ENCODE measurements around the gene SRRM5. TPM values are rescaled to one million over a fixed set of nuclear protein-coding genes. Genes with fewer than 3 reads are reported as not detected.

SRRM5 gene
- total RNA-seq, 2 experiments from 2014 or later: 0.50 to 0.79 TPM

DNA sequence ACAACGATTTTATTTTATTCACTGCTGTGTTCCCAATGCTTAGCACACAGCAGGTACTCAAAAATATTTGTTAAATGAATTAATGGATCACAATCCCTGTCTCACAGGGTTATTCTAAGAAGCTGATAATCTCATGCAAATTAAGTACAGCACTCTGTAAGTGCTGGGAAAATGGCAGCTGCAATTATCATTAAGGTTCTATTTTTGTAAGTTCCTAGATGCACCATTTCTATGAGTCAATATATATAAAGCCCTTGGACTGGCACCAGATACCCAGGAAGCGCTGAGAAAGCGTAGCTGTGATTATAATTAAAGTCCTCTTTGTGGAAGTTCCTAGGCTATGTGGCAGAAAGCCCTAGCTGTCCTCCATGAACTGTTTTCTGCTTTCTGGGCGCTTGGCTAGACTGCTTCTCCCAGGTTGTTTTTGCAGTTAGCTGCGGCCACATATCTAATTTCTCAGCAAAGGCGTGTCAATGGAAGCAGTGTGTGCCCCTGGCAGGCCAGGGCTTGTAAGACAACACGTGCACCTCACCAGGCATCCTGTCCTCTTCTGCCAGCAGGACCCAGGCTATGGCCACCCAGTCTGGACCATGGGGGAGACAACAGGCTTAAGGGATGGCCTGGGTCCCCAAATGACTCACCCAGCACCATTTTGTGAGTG lies 5.2 kb upstream of the SRRM5 start:
- Mint-ChIP-seq H3K36me3 (ENCODE audit: low read depth) (peaks cover 5% of the 10 kb centered on the region), H3K4me1 (peaks cover 3% of the 10 kb centered on the region), H3K4me3 (no peak overlapping the region), H3K27me3 (no peaks in the 10 kb centered on the region), H3K9me3 (no peaks in the 10 kb centered on the region), H3K27ac (no peak overlapping the region)
- ChIA-PET POLR2A (no interaction called here), CTCF (interaction anchor here (0.7 to 2.7 kb wide), 4 partner anchors 9 to 52 kb away, joined by 3 to 15 read pairs (median 6); partner anchors contain the start of gene IRGQ)
- DNase-seq: no peak

DNA sequence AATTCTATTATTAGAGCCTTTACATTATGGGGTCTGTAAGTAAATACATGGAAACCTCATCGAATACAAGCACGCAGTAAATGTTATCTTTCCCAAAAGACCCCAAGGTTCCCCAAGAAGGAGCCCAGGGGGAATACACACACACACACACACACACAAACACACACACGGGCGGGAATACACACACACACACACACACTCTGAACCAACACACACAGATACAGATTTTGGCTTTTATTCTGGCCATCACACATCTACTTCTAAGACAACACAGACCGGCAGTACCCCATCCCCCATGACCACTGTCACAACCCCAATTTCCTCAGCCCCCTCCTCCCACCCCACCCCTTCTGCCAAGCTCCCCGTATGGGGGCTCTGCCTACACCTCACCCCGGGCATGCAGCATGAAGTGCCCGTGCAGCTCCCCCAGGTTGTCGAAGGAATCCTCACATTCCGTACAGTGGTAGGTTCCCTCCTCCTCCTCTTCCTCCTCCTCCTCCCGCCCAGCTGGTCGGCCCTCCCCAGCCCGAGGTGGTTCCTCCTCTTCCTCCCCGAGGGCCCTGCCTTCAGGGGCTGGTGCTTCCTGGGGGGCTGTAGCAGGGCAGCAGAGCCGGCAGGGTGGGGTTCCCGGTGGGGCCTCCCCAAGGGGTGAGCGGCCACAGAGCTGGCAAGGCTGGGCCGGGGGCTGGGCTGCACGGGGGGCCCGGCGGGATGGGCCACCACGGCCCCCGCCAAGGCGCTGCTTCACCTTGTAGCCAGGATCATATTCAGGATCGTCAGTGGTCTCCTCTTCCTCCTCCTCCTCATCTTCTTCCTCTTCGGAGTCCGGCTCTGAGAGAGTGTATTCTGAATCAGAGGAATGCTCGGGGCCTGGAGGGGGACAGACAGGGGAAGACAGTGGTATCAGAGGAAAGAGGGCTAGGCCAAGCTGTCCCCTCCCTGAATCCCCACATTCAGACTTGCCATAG lies 4.4 kb upstream of the SRRM5 start:
- no peak for DNase-seq
- Mint-ChIP-seq H3K27ac (peak overlapping the region; percentile 50), H3K27me3 (no peaks in the 10 kb centered on the region), H3K36me3 (ENCODE audit: low read depth) (peaks cover 11% of the 10 kb centered on the region), H3K4me3 (no peak overlapping the region), H3K9me3 (no peaks in the 10 kb centered on the region), H3K4me1 (peaks cover 3% of the 10 kb centered on the region)
- ChIA-PET POLR2A (no interaction called here), CTCF (interaction anchor here (0.7 to 1.0 kb wide), 2 partner anchors 8 to 13 kb away, joined by 3 to 4 read pairs; no protein-coding TSS in a partner anchor)

DNA sequence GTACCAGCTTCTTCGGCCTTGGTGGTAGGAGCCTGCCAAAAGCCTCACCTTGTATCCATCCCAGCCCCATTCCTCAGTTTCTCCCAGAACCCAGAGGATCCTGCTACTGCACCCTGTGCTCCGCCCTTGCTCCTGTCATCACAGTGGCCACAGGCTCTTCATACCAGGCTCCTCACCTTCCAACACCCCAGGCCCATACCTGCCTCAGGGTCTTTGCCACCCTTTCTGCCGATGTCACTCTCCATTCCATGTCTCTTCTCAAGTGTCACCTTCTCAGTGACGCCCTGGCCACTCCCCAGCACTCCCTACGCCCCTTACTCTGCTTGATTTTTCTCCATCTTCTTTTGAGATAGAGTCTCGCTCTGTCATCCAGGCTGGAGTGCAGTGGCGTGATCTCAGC lies 2.0 kb upstream of the SRRM5 start:
- H3K9me3 Mint-ChIP-seq: no peaks in the 10 kb centered on the region
- peaks cover 3% of the 10 kb centered on the region for H3K4me1 Mint-ChIP-seq
- peaks cover 22% of the 10 kb centered on the region for H3K36me3 Mint-ChIP-seq (ENCODE audit: low read depth)
- no peak overlapping the region for H3K27ac Mint-ChIP-seq
- ChIA-PET CTCF (interaction anchor here (0.7 to 1.7 kb wide), 3 partner anchors 9 to 160 kb away, joined by 3 to 4 read pairs (median 4); no protein-coding TSS in a partner anchor), POLR2A (no interaction called here)
- H3K27me3 Mint-ChIP-seq: no peaks in the 10 kb centered on the region
- no peak overlapping the region for H3K4me3 Mint-ChIP-seq
- no peak for DNase-seq

DNA sequence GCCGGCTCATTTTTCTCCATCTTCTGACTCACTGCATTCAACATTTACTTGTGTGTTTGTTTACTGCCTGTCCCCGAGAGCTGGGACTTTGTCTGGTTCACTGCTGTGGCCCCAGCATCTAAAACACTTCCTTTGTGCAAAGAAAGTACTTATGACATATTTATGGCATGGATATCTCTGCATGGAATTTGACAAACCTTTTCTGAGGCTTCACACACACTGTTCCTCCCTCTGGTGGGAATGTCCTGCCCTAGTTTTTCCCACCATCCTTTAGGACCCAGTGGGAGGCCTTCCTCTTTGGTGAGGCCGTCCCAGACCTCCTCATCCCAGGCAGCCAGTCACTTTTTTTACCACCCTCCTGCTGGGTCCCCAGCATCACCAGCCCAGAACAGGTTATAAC lies 1.4 kb upstream of the SRRM5 start:
- POLR2A ChIA-PET: no interaction called here
- CTCF ChIA-PET: interaction anchor here (1.7 kb wide), 1 partner anchor 13 kb away, joined by 4 read pairs; no protein-coding TSS in a partner anchor
- H3K27ac Mint-ChIP-seq: no peak overlapping the region

DNA sequence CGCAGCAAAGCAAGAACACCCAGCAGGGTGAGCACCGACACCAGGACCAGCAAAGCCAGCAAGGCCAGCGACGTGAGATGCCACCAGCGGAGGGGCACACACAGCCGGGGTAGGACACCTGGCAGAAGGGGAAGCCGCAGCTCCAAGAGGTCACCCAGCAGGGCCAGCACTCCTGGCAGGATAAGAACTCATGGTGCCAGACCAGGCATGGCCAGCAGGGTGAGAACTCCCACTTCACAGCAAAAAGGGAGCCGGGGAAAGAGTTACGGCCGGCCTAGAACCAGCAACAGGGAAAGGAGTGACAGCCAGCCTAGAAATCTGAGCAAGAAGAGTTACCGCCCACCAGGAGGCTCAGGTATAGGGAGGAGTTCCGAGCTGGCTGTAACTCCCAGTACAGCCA lies 486 bp downstream of the SRRM5 start:
- Mint-ChIP-seq H3K27me3 (no peaks in the 10 kb centered on the region), H3K4me1 (peaks cover under 1% of the 10 kb centered on the region), H3K27ac (no peak overlapping the region), H3K36me3 (ENCODE audit: low read depth) (peaks cover 19% of the 10 kb centered on the region), H3K4me3 (no peak overlapping the region), H3K9me3 (no peaks in the 10 kb centered on the region)
- DNase-seq: no peak
- CTCF ChIA-PET: no interaction called here
- POLR2A ChIA-PET: no interaction called here

More for the DNA sequence above, 1.4 kb upstream of the SRRM5 start:
- H3K27me3 Mint-ChIP-seq: no peaks in the 10 kb centered on the region
- peaks cover 22% of the 10 kb centered on the region for H3K36me3 Mint-ChIP-seq (ENCODE audit: low read depth)
- no peak for DNase-seq
- H3K4me1 Mint-ChIP-seq: peaks cover 3% of the 10 kb centered on the region
- H3K9me3 Mint-ChIP-seq: no peaks in the 10 kb centered on the region
- H3K4me3 Mint-ChIP-seq: no peak overlapping the region

DNA sequence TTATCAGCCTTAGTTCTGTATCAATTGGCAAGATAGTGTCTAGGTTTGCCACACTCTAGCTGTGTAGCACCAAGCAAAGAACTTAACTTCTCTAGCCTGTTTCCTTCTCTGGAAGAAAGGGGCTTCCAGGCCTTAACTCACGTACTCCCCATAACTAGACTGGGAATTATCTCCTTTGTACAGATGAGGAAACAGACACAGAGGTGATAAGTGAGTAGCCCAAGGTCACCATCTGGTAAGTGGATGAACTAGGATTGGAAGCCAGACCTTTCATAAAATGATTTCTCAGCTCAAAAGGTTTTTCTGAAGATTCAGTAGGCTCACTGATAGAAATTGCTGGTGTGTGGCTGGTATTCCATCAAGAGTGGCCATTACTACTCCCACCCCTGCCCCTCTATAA lies 4.4 kb downstream of the SRRM5 start:
- H3K9me3 Mint-ChIP-seq: no peaks in the 10 kb centered on the region
- ChIA-PET CTCF (interaction anchor here (0.5 to 1.3 kb wide), 3 partner anchors 17 to 182 kb away, joined by 3 to 5 read pairs (median 3); no protein-coding TSS in a partner anchor), POLR2A (no interaction called here)
- no peak for DNase-seq
- no peak overlapping the region for H3K27ac Mint-ChIP-seq
- peaks cover 16% of the 10 kb centered on the region for H3K4me1 Mint-ChIP-seq
- peaks cover 18% of the 10 kb centered on the region for H3K36me3 Mint-ChIP-seq (ENCODE audit: low read depth)
- no peak overlapping the region for H3K4me3 Mint-ChIP-seq
- H3K27me3 Mint-ChIP-seq: no peaks in the 10 kb centered on the region

DNA sequence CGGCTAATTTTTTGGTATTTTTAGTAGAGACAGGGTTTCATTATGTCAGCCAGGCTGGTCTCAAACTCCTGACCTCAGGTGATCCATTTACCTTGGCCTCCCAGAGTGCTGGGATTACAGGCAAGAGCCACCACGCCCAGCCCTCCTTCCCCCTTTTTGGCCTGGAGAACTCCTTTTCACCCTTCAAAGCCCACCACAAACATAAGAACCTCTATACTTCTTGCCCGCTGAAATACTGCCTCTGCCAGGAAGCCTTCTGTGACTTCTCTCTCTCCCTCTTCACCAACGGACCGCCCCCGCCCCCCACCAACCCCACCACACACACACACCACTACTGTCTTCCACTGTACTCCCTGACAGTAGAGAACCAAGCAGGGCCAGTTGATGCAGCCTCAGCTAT lies 5.1 kb downstream of the SRRM5 start:
- DNase-seq: no peak
- no peaks in the 10 kb centered on the region for H3K9me3 Mint-ChIP-seq
- peaks cover 17% of the 10 kb centered on the region for H3K36me3 Mint-ChIP-seq (ENCODE audit: low read depth)
- POLR2A ChIA-PET: no interaction called here
- H3K4me3 Mint-ChIP-seq: no peak overlapping the region
- H3K27me3 Mint-ChIP-seq: no peaks in the 10 kb centered on the region
- no peak overlapping the region for H3K27ac Mint-ChIP-seq
- H3K4me1 Mint-ChIP-seq: peaks cover 19% of the 10 kb centered on the region
- CTCF ChIA-PET: interaction anchor here (1.1 kb wide), 1 partner anchor 182 kb away, joined by 3 read pairs; no protein-coding TSS in a partner anchor

DNA sequence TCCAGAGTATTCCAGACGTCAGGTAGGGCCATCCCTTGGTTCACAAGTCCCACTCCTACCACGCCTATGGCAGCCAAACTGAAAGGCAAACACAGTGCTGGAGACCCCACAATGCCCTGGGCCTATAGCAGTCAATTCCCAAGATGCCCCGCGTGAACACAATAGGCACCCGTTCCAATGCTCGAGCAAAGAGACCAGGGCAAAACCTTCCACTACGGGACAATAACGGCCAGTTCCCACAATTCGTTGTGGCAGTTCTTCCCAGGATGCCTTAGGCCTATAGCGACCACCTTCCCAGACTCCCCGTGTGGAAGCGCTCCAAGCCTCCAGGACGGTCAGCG lies 7.0 kb downstream of the SRRM5 start:
- ChIA-PET CTCF (no interaction called here), POLR2A (no interaction called here)
- H3K27ac Mint-ChIP-seq: peak overlapping the region; percentile 98
- H3K9me3 Mint-ChIP-seq: no peaks in the 10 kb centered on the region
- no peaks in the 10 kb centered on the region for H3K27me3 Mint-ChIP-seq
- peak overlapping the region; percentile 94 for H3K4me3 Mint-ChIP-seq
- DNase-seq: peak; percentile 56
- H3K36me3 Mint-ChIP-seq (ENCODE audit: low read depth): peaks cover 2% of the 10 kb centered on the region
- H3K4me1 Mint-ChIP-seq: peaks cover 21% of the 10 kb centered on the region

DNA sequence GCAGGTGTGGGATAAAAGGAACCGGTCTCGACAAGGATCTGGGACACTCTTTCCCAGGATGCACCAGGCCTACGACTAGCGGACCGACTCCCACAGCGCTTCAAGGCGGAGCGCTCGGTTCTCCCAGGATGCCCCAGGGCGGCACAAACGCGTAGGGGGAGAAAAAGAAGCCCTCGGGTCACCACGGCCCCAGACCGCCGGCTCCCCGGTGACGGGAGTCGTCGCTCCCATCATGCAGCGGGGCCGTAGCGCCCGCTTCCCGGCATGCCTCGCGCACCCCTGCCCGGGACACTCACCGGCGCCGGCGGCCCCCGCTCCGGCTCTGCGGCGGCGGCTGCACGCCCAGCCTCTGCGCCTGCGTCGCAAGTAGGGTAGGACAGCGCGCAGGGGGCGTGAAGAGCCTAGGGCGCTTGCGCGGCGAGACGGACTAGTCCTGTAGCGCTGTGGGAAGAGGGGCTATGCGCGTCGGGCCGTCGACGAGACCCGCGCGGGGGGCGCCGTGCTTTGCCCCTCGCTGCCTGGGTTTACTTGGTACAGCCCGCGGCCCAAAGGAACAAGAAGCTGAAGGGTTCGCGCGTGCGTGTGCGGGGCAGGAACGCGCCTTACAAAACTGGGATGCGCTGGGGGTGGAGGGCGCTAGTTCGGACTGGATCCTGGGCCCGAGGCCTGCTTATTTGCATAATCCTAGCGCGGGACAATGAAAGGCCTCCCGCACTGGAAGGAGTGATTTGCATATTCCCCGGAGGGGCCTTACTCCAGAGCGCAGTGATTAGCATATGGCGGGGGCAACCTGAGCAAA lies 7.6 kb downstream of the SRRM5 start, which contains the start of gene ZNF428:
Gene ZNF428 (minus strand): TSS at position 368 of the 799 bp plus-strand sequence. CDS start 5,325 bp downstream, outside the sequence.
- Mint-ChIP-seq H3K4me1 (peaks cover 27% of the 10 kb centered on the region), H3K27ac (peak within 1 kb of the TSS; percentile 98), H3K4me3 (peak within 1 kb of the TSS; percentile 94), H3K9me3 (no peaks in the 10 kb centered on the region), H3K36me3 (ENCODE audit: low read depth) (peaks cover 2% of the 10 kb centered on the region), H3K27me3 (no peaks in the 10 kb centered on the region)
- ChIA-PET CTCF (no interaction called here), POLR2A (no interaction called here)
- peak; percentile 88 for DNase-seq

DNA sequence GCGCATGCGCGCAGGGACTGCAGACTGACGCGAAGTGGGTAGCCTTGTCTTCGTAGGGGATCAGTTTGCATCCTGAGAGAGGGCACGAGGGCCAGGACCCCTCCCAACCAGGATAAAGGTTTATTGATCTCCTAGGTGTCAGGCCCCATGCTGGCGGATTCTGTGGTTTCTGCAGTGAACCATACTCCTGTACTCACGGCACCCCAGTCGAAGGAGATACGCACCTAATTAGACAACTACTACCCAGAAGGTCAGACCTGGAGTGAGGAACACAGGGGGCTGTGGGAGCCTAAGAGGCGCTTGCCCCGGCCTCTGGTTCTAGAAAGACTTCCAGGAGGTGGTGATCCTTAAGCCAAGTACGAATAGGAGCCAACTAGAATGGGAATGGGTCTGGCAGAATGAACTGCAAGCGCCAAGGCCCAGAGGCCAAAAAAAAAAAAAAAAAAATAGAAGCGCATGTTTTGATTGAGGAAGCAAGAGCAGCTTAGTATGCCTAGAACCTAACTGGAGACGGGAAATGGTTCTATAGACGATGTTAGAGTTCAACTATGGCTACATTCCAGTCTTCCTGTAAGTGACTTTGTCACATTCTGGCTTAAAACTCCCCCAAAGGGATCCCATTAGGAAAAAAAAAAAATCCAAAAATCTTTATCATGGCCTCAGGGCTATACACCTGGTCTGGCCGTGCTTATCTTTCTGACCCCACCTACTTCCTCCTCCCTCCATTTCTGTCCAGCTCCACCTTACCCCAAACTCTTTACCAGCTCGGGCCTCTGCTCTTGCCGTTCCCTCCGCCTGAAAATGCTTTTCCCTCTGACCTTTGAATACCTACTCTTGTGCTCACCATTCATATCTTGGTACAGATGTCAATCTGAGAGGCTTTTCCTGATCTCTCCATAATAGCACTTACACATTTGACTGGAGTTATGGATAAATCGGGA lies 8.4 kb downstream of the SRRM5 start:
- Mint-ChIP-seq H3K9me3 (no peaks in the 10 kb centered on the region), H3K4me1 (peaks cover 30% of the 10 kb centered on the region), H3K4me3 (peak overlapping the region; percentile 94), H3K27ac (peak overlapping the region; percentile 98), H3K27me3 (no peaks in the 10 kb centered on the region), H3K36me3 (ENCODE audit: low read depth) (peaks cover 2% of the 10 kb centered on the region)
- CTCF ChIA-PET: interaction anchor here (0.6 kb wide), 2 partner anchors 27 to 28 kb away, joined by 3 to 4 read pairs; no protein-coding TSS in a partner anchor
- no peak for DNase-seq
- POLR2A ChIA-PET: no interaction called here

DNA sequence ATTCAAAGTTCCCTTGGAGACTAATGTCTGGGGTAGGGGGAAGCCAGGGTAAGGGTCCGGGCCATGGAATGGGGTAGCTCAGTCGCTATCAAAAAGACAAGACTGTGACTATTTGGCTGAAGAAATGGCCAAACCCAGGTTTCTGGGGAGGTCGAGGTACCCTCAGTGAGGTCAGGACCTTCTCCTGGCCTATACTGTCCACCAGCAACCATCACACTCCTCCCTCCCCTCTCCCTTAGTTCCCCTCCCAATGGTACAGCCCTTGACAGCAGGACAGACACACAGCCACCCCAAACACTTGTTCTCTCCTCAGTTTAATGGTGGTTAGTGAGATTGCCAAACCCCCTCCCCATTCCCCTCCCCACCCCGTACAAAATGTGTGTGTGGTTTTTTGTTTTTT lies 10.2 kb downstream of the SRRM5 start:
- DNase-seq: no peak
- ChIA-PET CTCF (interaction anchor here (0.6 to 1.1 kb wide), 2 partner anchors 43 to 67 kb away, joined by 3 to 4 read pairs; no protein-coding TSS in a partner anchor), POLR2A (no interaction called here)
- Mint-ChIP-seq H3K27me3 (peaks cover 5% of the 10 kb centered on the region), H3K9me3 (no peaks in the 10 kb centered on the region), H3K4me3 (no peak overlapping the region), H3K4me1 (peaks cover 39% of the 10 kb centered on the region), H3K36me3 (ENCODE audit: low read depth) (peaks cover 2% of the 10 kb centered on the region), H3K27ac (no peak overlapping the region)

DNA sequence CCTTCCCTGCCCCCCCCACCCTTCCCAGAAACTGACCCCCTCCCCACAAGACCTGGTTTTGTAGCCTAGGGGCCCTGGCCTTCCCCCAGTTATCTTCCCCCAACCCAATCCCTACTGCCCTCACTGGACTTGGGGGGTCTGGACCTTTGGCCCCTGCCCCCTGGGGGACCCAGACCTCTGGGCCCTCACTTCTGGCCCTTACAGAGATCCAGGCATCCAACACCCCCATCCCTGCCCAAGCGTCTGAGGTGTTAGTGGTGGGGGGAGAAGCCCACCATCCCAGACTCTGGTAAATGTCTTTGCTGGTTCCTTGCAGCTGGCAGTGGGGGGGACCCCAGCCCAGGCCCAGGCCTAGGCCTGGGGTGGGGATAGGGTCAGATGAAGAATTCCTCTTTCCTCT lies 11.1 kb downstream of the SRRM5 start:
- ChIA-PET CTCF (no interaction called here), POLR2A (no interaction called here)
- peaks cover 9% of the 10 kb centered on the region for H3K27me3 Mint-ChIP-seq
- no peak overlapping the region for H3K4me3 Mint-ChIP-seq
- H3K27ac Mint-ChIP-seq: no peak overlapping the region
- peaks cover 2% of the 10 kb centered on the region for H3K36me3 Mint-ChIP-seq (ENCODE audit: low read depth)
- peaks cover 41% of the 10 kb centered on the region for H3K4me1 Mint-ChIP-seq
- no peak for DNase-seq
- H3K9me3 Mint-ChIP-seq: no peaks in the 10 kb centered on the region
